ENCODE data around the gene COX19. TPM values are rescaled to one million over a fixed set of nuclear protein-coding genes. Genes with fewer than 3 reads are reported as not detected.

The COX19 gene
- total RNA-seq, 1 experiment from 2014 or later = 28.9 TPM

DNA sequence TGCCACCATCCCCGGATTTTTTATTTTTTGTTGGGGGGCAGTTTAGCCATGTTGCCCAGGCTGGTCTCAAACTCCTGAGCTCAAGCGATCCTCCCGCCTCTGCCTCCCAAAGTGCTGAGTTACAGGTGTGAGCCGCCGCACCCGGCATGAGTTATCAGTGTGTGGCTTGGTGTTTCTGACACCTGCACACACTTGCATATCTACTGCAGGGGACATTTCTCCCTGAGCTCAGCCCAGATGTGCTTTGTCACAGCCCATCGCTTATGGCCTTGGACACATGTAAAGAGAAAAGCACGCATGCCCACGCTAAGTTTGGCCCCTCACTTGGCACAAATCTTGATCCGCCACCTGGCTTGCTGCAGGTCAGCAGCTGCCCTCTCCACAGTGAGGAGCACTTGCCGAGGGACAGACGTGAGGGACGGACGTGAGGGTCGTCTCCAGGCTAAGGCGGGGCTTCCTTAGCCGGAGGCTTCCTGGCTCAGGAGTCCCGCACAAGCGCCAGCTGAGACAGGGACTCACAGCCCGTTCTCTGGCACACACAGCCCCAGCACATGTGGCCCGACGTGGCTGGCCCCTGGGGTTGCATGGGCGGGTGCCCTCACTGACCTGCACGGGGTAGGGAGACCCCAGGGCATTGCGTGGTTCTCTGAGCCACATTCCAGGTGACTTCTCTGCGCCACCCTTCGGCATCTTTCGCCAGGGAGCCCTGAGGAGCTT is 19.4 kb upstream of the COX19 start:
- intact Hi-C loops (cut with micrococcal nuclease; ENCODE audit: unreplicated experiment) = no loop called here
- Histone ChIP-seq H3K4me2 (no peak overlapping the region), H3K9me3 (ENCODE audit: insufficient read depth, low read depth) (no peaks in the 10 kb centered on the region), H3K9me2 (ENCODE audit: insufficient read depth) (no peaks in the 10 kb centered on the region), H3F3A (ENCODE audit: insufficient read depth, low read depth) (no peaks in the 10 kb centered on the region; the same call in 1 of the 2 replicates), H3K4me3 (no peak overlapping the region), H3K4me1 (replicated peaks; ENCODE audit: insufficient read depth) (no peaks in the 10 kb centered on the region), H3K36me3 (ENCODE audit: low read depth) (no peaks in the 10 kb centered on the region), H4K20me1 (ENCODE audit: insufficient read depth) (peaks cover 5% of the 10 kb centered on the region; the same call in 1 of the 2 replicates), H2AFZ (no peak overlapping the region), H3K79me2 (ENCODE audit: low read depth) (no peaks in the 10 kb centered on the region), H3K27me3 (ENCODE audit: insufficient read depth, low read depth) (no peaks in the 10 kb centered on the region), H3K27ac (no peak overlapping the region)
- CTCF ChIA-PET = interaction anchor here (0.6 to 3.4 kb wide), 2 partner anchors 71 to 182 kb away, joined by 4 to 25 read pairs; no protein-coding TSS in a partner anchor
- TF ChIP-seq, protein P1, sequence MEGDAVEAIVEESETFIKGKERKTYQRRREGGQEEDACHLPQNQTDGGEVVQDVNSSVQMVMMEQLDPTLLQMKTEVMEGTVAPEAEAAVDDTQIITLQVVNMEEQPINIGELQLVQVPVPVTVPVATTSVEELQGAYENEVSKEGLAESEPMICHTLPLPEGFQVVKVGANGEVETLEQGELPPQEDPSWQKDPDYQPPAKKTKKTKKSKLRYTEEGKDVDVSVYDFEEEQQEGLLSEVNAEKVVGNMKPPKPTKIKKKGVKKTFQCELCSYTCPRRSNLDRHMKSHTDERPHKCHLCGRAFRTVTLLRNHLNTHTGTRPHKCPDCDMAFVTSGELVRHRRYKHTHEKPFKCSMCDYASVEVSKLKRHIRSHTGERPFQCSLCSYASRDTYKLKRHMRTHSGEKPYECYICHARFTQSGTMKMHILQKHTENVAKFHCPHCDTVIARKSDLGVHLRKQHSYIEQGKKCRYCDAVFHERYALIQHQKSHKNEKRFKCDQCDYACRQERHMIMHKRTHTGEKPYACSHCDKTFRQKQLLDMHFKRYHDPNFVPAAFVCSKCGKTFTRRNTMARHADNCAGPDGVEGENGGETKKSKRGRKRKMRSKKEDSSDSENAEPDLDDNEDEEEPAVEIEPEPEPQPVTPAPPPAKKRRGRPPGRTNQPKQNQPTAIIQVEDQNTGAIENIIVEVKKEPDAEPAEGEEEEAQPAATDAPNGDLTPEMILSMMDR (conservative IDR thresholded peaks at IDR 0.05) = no peak
- no peak for TF ChIP-seq EZH2 (IDR thresholded peaks at IDR 0.05; ENCODE audit: low read depth)
- DNase-seq = no peak
- POLR2A ChIA-PET (ENCODE audit: unreplicated experiment) = no interaction called here
- BruUV-seq (replicated peaks) = no TSS peak

DNA sequence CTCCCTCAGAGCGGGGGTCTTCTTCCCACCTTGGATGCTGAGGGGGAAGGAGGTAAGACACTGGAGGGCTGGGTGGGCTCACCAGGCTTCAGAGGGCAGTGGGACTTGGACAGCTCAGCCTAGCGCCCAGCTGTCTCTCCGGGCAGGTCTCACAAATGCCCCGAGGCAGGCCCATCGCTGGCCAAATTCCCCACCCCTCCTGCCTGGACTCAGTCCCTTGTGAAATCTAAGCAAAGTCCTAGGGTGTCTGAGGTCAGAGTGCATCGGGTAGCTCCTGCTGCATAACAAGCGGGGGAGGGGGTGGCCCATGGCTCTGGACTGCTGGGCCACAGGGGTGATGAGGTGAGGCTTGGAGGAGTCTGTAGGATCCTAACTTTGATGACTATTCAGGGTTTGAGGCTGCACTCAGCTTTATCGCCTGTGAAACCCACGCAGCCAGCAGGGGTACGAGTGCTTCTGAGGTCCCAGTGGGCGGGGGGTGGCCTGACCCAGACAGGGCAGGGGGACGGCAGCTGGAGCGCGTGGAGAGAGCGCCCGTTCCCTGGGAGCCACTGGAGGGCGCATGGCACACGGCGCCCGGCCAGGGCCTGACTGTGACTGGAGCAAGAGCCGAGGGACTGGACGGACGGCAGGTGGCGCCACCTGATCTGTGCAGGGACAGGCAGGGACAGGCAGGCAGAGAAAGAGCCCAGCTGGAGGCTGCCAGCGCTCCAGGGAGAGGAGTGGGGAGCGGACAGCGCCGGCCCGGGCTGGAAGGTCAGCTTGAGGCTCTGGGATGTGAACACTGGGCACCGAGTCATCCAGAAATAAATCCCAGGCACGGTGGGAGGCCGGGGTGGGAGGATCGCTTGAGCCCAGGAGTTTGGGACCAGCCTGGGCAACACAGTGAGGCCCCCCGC is 17.6 kb upstream of the COX19 start:
- peak overlapping the region; percentile 12; the same call in 1 of the 2 replicates for H3K4me2 ChIP-seq
- H4K20me1 ChIP-seq (ENCODE audit: insufficient read depth) = peaks cover 2% of the 10 kb centered on the region; the same call in 1 of the 2 replicates
- no peak overlapping the region for H2AFZ ChIP-seq
- no peak for TF ChIP-seq EZH2 (IDR thresholded peaks at IDR 0.05; ENCODE audit: low read depth)
- TF ChIP-seq, protein P1 (conservative IDR thresholded peaks at IDR 0.05) = peak; percentile 99
- H3K27me3 ChIP-seq (ENCODE audit: insufficient read depth, low read depth) = no peaks in the 10 kb centered on the region
- H3K27ac ChIP-seq = no peak overlapping the region
- H3K79me2 ChIP-seq (ENCODE audit: low read depth) = no peaks in the 10 kb centered on the region
- H3K4me1 ChIP-seq (replicated peaks; ENCODE audit: insufficient read depth) = no peaks in the 10 kb centered on the region
- H3K36me3 ChIP-seq (ENCODE audit: low read depth) = no peaks in the 10 kb centered on the region
- intact Hi-C loops (cut with micrococcal nuclease; ENCODE audit: unreplicated experiment) = loop anchor here (1.0 kb wide), 5 partner anchors 72 to 481 kb away; no protein-coding TSS in a partner anchor
- no TSS peak for BruUV-seq (replicated peaks)
- H3F3A ChIP-seq (ENCODE audit: insufficient read depth, low read depth) = no peaks in the 10 kb centered on the region
- no peak overlapping the region for H3K4me3 ChIP-seq
- CTCF ChIA-PET = interaction anchor here (0.6 to 3.4 kb wide), 5 partner anchors 15 to 183 kb away, joined by 3 to 25 read pairs (median 6); a partner anchor contains a TSS
- no peaks in the 10 kb centered on the region for H3K9me2 ChIP-seq (ENCODE audit: insufficient read depth)
- POLR2A ChIA-PET (ENCODE audit: unreplicated experiment) = interaction anchor here (0.7 to 1.0 kb wide), 2 partner anchors 29 to 73 kb away, joined by 4 to 9 read pairs; no protein-coding TSS in a partner anchor
- no peaks in the 10 kb centered on the region for H3K9me3 ChIP-seq (ENCODE audit: insufficient read depth, low read depth)
- peak; percentile 85 to 97 for DNase-seq
